T-helper 1 cell treated with Interleukin-12 subunit alpha and Interleukin-12 subunit beta and Interleukin-4 antibody, amounts not matched to agents 30 ng/mL and 1 ng/mL, for 36 hours (primary cell): ENCODE data around the gene EIF5. TPM values are rescaled to one million over a fixed set of nuclear protein-coding genes. Genes with fewer than 3 reads are reported as not detected.

Experiments
- intact Hi-C: fragments of 100-400 bp; cut with micrococcal nuclease; formaldehyde crosslinking; loops from one replicate; pipeline ENCODE4 v1.15.1; 2024
- total RNA-seq: library from RNA; stranded (reverse); gene quantifications from 2 replicates; pipeline ENCODE4 v1.2.3, GENCODE V29; 2022

EIF5 gene
- total RNA-seq, 1 donor from 2014 or later, result 208 TPM

GRCh38 chr14:103390605-103391004 is 56.6 kb downstream of the EIF5 start:
- intact Hi-C loops, result loop anchor here (5.0 to 10.0 kb wide), 4 partner anchors 37 to 454 kb away; partner anchors contain the start of genes BAG5, COA8 and PPP1R13B

- intact Hi-C loops, result loop anchor here (5.0 to 10.0 kb wide), 4 partner anchors 36 to 454 kb away; partner anchors contain the start of genes BAG5, COA8 and PPP1R13B
Measured at GRCh38 chr14:103391048-103391447, 57.0 kb downstream of the EIF5 start.

GRCh38 chr14:103392106-103392505 is 58.1 kb downstream of the EIF5 start:
- intact Hi-C loops, result loop anchor here (5.0 to 10.0 kb wide), 4 partner anchors 35 to 453 kb away; partner anchors contain the start of genes BAG5, COA8 and PPP1R13B

- intact Hi-C loops, result loop anchor here (5.0 to 10.0 kb wide), 4 partner anchors 35 to 452 kb away; partner anchors contain the start of genes BAG5, COA8 and PPP1R13B
Measured at GRCh38 chr14:103392572-103392971, 58.5 kb downstream of the EIF5 start.

GRCh38 chr14:103393070-103393469 is 59.0 kb downstream of the EIF5 start:
- intact Hi-C loops, result loop anchor here (5.0 to 10.0 kb wide), 4 partner anchors 34 to 452 kb away; partner anchors contain the start of genes BAG5, COA8 and PPP1R13B

GRCh38 chr14:103393676-103394626 is 59.9 kb downstream of the EIF5 start:
- intact Hi-C loops, result loop anchor here (1.0 to 10.0 kb wide), 5 partner anchors 9 to 451 kb away; partner anchors contain the start of genes BAG5, COA8, MARK3 and PPP1R13B

Other genes with a start within 250 kb of the EIF5 start
- not detected in 2 replicates for gene EXOC3L4, start 239.5 kb upstream of the EIF5 start, total RNA-seq
- gene TNFAIP2, start 210.8 kb upstream of the EIF5 start, total RNA-seq, result 5.7 and 7.7 TPM in 2 replicates
- 89.6 and 91.6 TPM in 2 replicates for gene MARK3, start 51.2 kb downstream of the EIF5 start, total RNA-seq
- 3.6 and 4.2 TPM in 2 replicates for gene CKB, start 188.6 kb downstream of the EIF5 start, total RNA-seq
- 11.0 and 11.9 TPM in 2 replicates for gene TRMT61A, start 195.0 kb downstream of the EIF5 start, total RNA-seq
- gene BAG5, start 228.4 kb downstream of the EIF5 start, total RNA-seq, result 28.6 and 29.0 TPM in 2 replicates
- 25.0 and 26.3 TPM in 2 replicates for gene COA8, start 228.7 kb downstream of the EIF5 start, total RNA-seq